Measurements from ENCODE around the gene ITPR1. TPM values are rescaled to one million over a fixed set of nuclear protein-coding genes. Genes with fewer than 3 reads are reported as not detected.
A peak's percentile ranks its signal among the peaks of the same experiment; 100 is the strongest.

Gene ITPR1
- total and polyA plus RNA-seq, 2 experiments from 2014 or later, result 1.4 to 2.5 TPM

DNA sequence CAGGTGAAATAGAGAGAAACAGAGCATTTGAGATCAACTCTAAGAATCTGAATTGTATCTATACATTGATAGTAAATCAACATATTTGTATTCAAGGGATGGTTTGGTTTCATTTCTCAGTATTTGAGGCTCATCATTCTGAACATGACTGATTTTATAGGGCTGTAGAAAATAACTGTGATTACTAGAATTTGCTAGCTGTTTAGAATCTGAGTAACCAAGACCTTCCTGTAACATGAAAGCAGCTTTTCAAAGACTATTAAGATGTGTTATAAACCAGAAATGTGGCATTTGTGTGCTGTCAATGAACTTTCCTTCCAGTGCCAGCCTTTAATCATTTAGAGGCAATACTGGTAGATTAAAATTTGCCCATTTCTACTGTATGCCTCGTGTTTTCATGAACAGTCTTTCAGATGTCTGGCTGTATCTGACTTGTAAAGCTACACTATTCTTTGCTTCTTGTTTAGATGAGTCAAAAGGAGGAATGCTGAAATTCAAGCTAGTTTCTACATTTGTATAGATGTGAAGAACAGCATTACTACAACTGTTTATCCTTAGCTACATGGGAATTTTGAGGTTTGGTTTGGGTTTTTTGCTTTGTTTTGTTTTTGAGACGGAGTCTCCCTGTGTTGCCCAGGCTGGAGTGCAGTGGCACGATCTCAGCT lies 348.8 kb downstream of the ITPR1 start:
- 69 to 71% methylated on average over 3 of the region's 3 CpGs for whole genome bisulfite sequencing, 2 experiments (ENCODE audit: low coverage in 1 of 2, low lambda C conversion rate in 2 of 2, missing lambda C conversion rate in 2 of 2)
- H3K4me2 ChIP-seq (ENCODE audit: unreplicated experiment), result no peak overlapping the region

DNA sequence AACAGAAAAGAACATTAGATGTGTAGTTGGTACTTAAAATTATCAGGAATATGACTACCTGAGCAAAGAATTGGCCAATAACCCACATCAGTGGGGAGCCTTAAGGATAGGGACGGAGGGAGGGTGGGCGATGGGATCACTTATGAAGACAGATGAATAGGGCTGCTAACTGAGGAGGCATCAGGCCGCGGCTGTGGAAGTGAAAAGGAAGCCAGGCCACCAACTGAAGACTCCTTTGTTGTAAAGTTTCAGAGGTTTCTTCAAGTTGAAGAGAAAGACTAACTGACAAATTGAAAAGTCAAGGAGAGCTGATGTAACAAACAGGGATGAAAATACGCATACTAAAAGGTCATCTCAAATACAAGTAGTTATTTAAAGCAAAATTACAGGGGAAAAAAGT lies 350.5 kb downstream of the ITPR1 start:
- no peak overlapping the region for H3K4me2 ChIP-seq (ENCODE audit: unreplicated experiment)
- H3K9me2 ChIP-seq (ENCODE audit: insufficient read depth), result no peaks in the 10 kb centered on the region
- DNase-seq, result no peak
- H4K20me1 ChIP-seq (ENCODE audit: insufficient read depth), result no peaks in the 10 kb centered on the region
- H3K9me3 ChIP-seq (ENCODE audit: low read depth), result no peaks in the 10 kb centered on the region
- no peak overlapping the region for H3K4me3 ChIP-seq
- no peaks in the 10 kb centered on the region for H3F3A ChIP-seq (ENCODE audit: insufficient read depth)
- no peaks in the 10 kb centered on the region for H3K79me2 ChIP-seq (ENCODE audit: insufficient read depth)
- H2AFZ ChIP-seq, result no peak overlapping the region
- no peaks in the 10 kb centered on the region for H3K27me3 ChIP-seq (replicated peaks; ENCODE audit: insufficient read depth)
- no peaks in the 10 kb centered on the region for H3K36me3 ChIP-seq (ENCODE audit: low read depth)
- in situ Hi-C loops (cut with MboI), result no loop called here
- 95 to 96% methylated on average over 5 of the region's 5 CpGs for WGBS, 2 experiments (ENCODE audit: low coverage in 1 of 2, low lambda C conversion rate in 2 of 2, missing lambda C conversion rate in 2 of 2)
- TF ChIP-seq EZH2phosphoT487 (IDR thresholded peaks at IDR 0.05; ENCODE audit: insufficient read depth, low read depth) (no peak), EZH2 (IDR thresholded peaks at IDR 0.05; ENCODE audit: insufficient read depth, poor library complexity, severe bottlenecking) (no peak)
- H3K27ac ChIP-seq, result no peak overlapping the region
- H3K4me1 ChIP-seq (ENCODE audit: insufficient read depth), result no peaks in the 10 kb centered on the region
- no peak overlapping the region for H3K9ac ChIP-seq

More for the DNA sequence above, 348.8 kb downstream of the ITPR1 start:
- Histone ChIP-seq H3K9me3 (ENCODE audit: low read depth) (no peaks in the 10 kb centered on the region), H3K79me2 (ENCODE audit: insufficient read depth) (no peaks in the 10 kb centered on the region), H3K36me3 (ENCODE audit: low read depth) (no peaks in the 10 kb centered on the region), H3K9ac (no peak overlapping the region), H3K4me3 (no peak overlapping the region), H2AFZ (no peak overlapping the region; the same call in 1 of the 2 replicates), H3K4me1 (ENCODE audit: insufficient read depth) (no peaks in the 10 kb centered on the region), H3K27ac (no peak overlapping the region), H3F3A (ENCODE audit: insufficient read depth) (no peaks in the 10 kb centered on the region), H3K9me2 (ENCODE audit: insufficient read depth) (no peaks in the 10 kb centered on the region), H4K20me1 (ENCODE audit: insufficient read depth) (no peaks in the 10 kb centered on the region), H3K27me3 (replicated peaks; ENCODE audit: insufficient read depth) (no peaks in the 10 kb centered on the region)
- peak; percentile 30 for DNase-seq
- TF ChIP-seq EZH2phosphoT487 (IDR thresholded peaks at IDR 0.05; ENCODE audit: insufficient read depth, low read depth) (no peak), EZH2 (IDR thresholded peaks at IDR 0.05; ENCODE audit: insufficient read depth, poor library complexity, severe bottlenecking) (no peak)
- in situ Hi-C loops (cut with MboI), result no loop called here

DNA sequence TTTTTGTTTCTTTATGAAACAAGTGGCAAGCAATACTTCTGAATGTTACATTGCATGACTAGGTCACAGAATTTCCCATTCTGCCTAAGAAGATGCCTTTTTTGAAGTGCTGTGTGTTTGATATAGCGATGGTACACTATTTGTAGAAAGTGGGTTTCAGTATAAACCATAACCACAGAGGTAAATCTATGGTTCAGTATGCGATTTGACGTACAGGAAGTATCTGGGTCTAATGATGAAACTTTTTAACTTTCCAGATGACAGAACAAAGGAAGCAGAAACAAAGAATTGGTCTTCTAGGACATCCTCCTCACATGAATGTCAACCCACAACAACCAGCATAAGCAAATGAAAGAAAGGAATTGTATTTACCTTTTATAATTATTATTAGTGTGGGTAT lies 352.7 kb downstream of the ITPR1 start:
- Histone ChIP-seq H3K27me3 (replicated peaks; ENCODE audit: insufficient read depth) (no peaks in the 10 kb centered on the region), H3K4me2 (ENCODE audit: unreplicated experiment) (no peak overlapping the region), H3K9me2 (ENCODE audit: insufficient read depth) (no peaks in the 10 kb centered on the region), H3K4me3 (no peak overlapping the region), H3K9ac (no peak overlapping the region), H4K20me1 (ENCODE audit: insufficient read depth) (no peaks in the 10 kb centered on the region), H3K79me2 (ENCODE audit: insufficient read depth) (no peaks in the 10 kb centered on the region), H3K9me3 (ENCODE audit: low read depth) (no peaks in the 10 kb centered on the region), H3K36me3 (ENCODE audit: low read depth) (no peaks in the 10 kb centered on the region), H3F3A (ENCODE audit: insufficient read depth) (no peaks in the 10 kb centered on the region), H3K27ac (no peak overlapping the region), H3K4me1 (ENCODE audit: insufficient read depth) (no peaks in the 10 kb centered on the region), H2AFZ (no peak overlapping the region)
- WGBS, 2 experiments (ENCODE audit: low coverage in 1 of 2, low lambda C conversion rate in 2 of 2, missing lambda C conversion rate in 2 of 2), result 73 to 74% methylated on average over 3 of the region's 3 CpGs
- TF ChIP-seq EZH2 (IDR thresholded peaks at IDR 0.05; ENCODE audit: insufficient read depth, poor library complexity, severe bottlenecking), result no peak
- no peak for TF ChIP-seq EZH2phosphoT487 (IDR thresholded peaks at IDR 0.05; ENCODE audit: insufficient read depth, low read depth)
- in situ Hi-C loops (cut with MboI), result no loop called here
- DNase-seq, result no peak

DNA sequence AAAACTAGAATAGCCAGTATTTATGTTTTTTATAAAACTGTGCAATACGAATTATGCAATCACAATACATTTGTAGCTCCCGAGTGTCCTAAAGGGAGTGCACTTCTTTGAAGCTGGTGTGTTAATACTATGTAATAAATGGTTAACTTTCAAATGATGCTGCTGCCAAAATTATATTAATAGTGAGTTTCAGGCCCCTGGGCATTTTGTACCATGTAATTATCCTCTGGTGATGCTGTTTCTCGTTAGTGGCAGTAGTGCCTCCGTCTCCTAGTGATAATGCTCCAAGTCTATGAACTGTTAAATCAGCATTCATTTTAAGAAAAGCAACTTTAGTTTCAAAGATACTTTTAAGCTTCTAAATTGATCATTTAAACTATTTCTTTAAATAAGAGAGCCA lies 353.4 kb downstream of the ITPR1 start:
- Histone ChIP-seq H3K79me2 (ENCODE audit: insufficient read depth) (no peaks in the 10 kb centered on the region), H3F3A (ENCODE audit: insufficient read depth) (no peaks in the 10 kb centered on the region), H3K9me2 (ENCODE audit: insufficient read depth) (no peaks in the 10 kb centered on the region), H3K4me3 (no peak overlapping the region), H3K27ac (no peak overlapping the region), H3K36me3 (ENCODE audit: low read depth) (no peaks in the 10 kb centered on the region), H3K27me3 (replicated peaks; ENCODE audit: insufficient read depth) (no peaks in the 10 kb centered on the region), H3K4me2 (ENCODE audit: unreplicated experiment) (no peak overlapping the region), H3K4me1 (ENCODE audit: insufficient read depth) (no peaks in the 10 kb centered on the region), H2AFZ (no peak overlapping the region), H3K9ac (no peak overlapping the region), H3K9me3 (ENCODE audit: low read depth) (no peaks in the 10 kb centered on the region), H4K20me1 (ENCODE audit: insufficient read depth) (no peaks in the 10 kb centered on the region)
- TF ChIP-seq EZH2phosphoT487 (IDR thresholded peaks at IDR 0.05; ENCODE audit: insufficient read depth, low read depth) (no peak), EZH2 (IDR thresholded peaks at IDR 0.05; ENCODE audit: insufficient read depth, poor library complexity, severe bottlenecking) (no peak)
- 93 to 95% methylated on average over 4 of the region's 4 CpGs for WGBS, 2 experiments (ENCODE audit: low coverage in 1 of 2, low lambda C conversion rate in 2 of 2, missing lambda C conversion rate in 2 of 2)
- no peak for DNase-seq
- in situ Hi-C loops (cut with MboI), result no loop called here
